Activated T-helper 2 cell treated with anti-CD3 and anti-CD28 coated beads, Interferon-gamma antibody, Interleukin-2, Interleukin-4, amounts not matched to agents 10 μg/mL and 5 μg/mL and 100 μg/mL, durations not matched to agents 14 hours and 24 hours and 36 hours (primary cell): ENCODE results near the gene FREM1. TPM values are rescaled to one million over a fixed set of nuclear protein-coding genes. Genes with fewer than 3 reads are reported as not detected.

Experiments used
- DNase-seq: peaks from one replicate; pipeline ENCODE4 v3.0.0; 2021; ENCODE audit warnings: low spot score
- H3K27ac Mint-ChIP-seq: one replicate; pipeline ENCODE4 v1.8.0; 2021; ENCODE audit warnings: mixed read lengths
- H3K27me3 Mint-ChIP-seq: one replicate; pipeline ENCODE4 v1.8.0; 2021; ENCODE audit warnings: low read depth, mixed read lengths
- H3K36me3 Mint-ChIP-seq: one replicate; pipeline ENCODE4 v1.8.0; 2021; ENCODE audit warnings: low read depth, mixed read lengths
- H3K4me1 Mint-ChIP-seq: one replicate; pipeline ENCODE4 v1.8.0; 2021; ENCODE audit warnings: low read depth, mixed read lengths
- H3K4me3 Mint-ChIP-seq: one replicate; pipeline ENCODE4 v1.8.0; 2021; ENCODE audit warnings: low read depth, mild to moderate bottlenecking, moderate library complexity, mixed read lengths
- H3K9me3 Mint-ChIP-seq: one replicate; pipeline ENCODE4 v1.8.0; 2021; ENCODE audit warnings: mixed read lengths
- intact Hi-C: fragments of 100-400 bp; cut with micrococcal nuclease; formaldehyde crosslinking; loops from one replicate; pipeline ENCODE4 v1.15.1; 2023
- total RNA-seq: library from RNA; stranded (reverse); gene quantifications from 2 replicates; pipeline ENCODE4 v1.2.3, GENCODE V29; 2022

Gene FREM1
- total RNA-seq, 1 donor from 2014 or later = not detected

DNA sequence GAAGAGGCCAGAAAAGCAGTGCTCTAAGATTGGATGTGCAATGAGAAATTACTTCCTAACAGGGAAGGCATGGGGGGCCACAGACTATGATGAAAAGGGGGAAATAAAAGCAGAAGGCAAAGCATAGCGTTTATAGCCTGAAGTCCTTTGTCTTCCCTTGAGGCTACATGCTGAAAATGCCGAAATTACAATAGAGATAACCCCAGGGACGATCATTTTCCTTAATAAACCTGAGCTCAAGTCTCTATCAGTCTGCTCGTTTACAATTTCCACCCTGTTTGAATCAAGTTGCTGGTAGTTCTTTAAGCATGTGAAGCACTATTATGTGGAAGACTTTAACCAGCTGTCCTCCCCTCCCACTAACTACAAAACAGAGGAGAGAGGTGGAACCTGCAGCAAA lies 60.4 kb downstream of the FREM1 start:
- DNase-seq = no peak
- Mint-ChIP-seq H3K4me1 (no peaks in the 10 kb centered on the region), H3K9me3 (no peaks in the 10 kb centered on the region), H3K27ac (no peak overlapping the region), H3K36me3 (no peaks in the 10 kb centered on the region), H3K27me3 (peaks cover 6% of the 10 kb centered on the region), H3K4me3 (no peak overlapping the region)
- intact Hi-C loops = no loop called here

DNA sequence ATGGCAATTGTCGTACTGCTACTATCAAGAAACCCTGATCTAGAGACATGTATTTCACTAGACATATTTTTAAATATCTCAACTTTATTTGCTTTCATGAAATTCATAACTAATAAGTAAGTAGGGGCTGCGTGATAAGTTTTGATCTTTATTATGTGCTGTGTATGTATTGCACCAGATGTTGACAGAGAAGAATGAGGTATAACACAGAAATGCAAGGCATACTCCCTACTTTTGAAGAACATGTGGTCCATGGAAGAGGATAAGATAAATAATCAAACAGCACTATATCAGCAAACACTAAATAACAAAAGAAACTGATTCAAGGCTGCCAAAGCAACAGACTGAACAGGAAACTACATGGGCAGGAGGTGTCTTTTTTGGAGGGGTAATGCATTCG lies 60.9 kb downstream of the FREM1 start:
- no peak for DNase-seq
- Mint-ChIP-seq H3K4me3 (no peak overlapping the region), H3K36me3 (no peaks in the 10 kb centered on the region), H3K4me1 (no peaks in the 10 kb centered on the region), H3K27ac (no peak overlapping the region), H3K27me3 (peaks cover 6% of the 10 kb centered on the region), H3K9me3 (no peaks in the 10 kb centered on the region)
- intact Hi-C loops = no loop called here

DNA sequence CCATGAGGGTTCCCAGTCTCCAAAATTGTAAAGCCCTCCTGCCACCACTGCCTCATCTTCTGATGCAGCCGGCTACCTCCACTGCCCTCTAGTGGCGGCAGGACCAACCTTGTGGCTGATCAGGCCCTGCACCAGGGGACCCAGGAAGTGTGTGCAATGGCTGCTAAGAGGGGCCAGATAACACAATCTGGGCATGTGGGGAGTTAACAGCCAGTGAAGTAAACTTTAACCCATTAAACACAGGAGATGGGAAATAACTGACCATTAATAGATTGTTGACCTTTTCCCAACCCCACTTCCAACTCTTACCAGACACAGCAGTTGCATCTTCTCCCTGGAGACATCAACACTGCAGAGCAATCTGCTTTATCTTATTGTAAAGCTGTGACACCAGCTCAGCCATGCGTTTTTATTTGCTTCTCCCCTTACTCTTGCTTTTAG lies 63.3 kb downstream of the FREM1 start:
- Mint-ChIP-seq H3K4me1 (no peaks in the 10 kb centered on the region), H3K9me3 (no peaks in the 10 kb centered on the region), H3K27ac (no peak overlapping the region), H3K27me3 (peaks cover 2% of the 10 kb centered on the region), H3K4me3 (no peak overlapping the region), H3K36me3 (no peaks in the 10 kb centered on the region)
- intact Hi-C loops = no loop called here
- DNase-seq = peak; percentile 36

DNA sequence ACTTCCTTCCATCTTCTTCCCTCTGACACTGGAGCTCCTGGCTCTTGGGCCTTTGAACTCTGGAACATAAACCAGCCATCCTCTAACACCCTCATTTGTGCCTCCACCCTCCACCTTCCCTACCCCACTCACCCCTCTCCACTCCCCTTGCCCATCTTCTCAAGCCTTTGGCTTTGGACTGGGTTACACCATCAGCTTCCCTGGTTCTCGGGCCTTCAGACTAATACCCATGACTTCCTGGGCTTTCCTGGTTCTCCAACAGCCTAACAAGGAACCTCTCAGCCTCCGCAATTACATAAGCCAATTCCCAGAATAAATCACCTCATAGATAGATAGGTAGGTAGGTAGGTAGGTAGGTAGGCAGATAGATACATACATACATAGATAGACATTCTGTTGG lies 67.1 kb downstream of the FREM1 start:
- Mint-ChIP-seq H3K4me3 (no peak overlapping the region), H3K9me3 (no peaks in the 10 kb centered on the region), H3K27ac (no peak overlapping the region), H3K27me3 (no peaks in the 10 kb centered on the region), H3K36me3 (no peaks in the 10 kb centered on the region), H3K4me1 (no peaks in the 10 kb centered on the region)
- intact Hi-C loops = no loop called here
- DNase-seq = no peak

DNA sequence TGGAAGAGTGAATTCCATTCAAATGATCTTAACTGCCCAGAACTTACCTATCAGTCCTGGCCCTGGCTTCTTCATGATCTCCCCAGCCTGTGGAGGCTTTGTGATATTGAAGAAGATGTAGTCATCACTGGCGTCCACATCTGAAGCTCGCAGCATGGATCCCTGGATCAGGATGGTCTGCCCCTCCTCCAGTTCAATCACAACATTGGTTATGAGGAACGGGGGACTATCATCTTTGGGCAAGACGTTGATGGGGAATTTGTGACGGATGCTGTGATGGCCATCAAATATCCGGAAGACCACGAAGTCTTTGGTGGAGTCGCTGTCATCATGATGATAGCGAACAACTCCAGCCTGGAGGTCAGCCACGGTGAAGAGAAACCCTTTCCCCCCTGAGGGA lies 68.0 kb downstream of the FREM1 start:
- no peak for DNase-seq
- Mint-ChIP-seq H3K9me3 (no peaks in the 10 kb centered on the region), H3K4me1 (no peaks in the 10 kb centered on the region), H3K36me3 (no peaks in the 10 kb centered on the region), H3K27me3 (no peaks in the 10 kb centered on the region), H3K4me3 (no peak overlapping the region), H3K27ac (no peak overlapping the region)
- intact Hi-C loops = no loop called here

DNA sequence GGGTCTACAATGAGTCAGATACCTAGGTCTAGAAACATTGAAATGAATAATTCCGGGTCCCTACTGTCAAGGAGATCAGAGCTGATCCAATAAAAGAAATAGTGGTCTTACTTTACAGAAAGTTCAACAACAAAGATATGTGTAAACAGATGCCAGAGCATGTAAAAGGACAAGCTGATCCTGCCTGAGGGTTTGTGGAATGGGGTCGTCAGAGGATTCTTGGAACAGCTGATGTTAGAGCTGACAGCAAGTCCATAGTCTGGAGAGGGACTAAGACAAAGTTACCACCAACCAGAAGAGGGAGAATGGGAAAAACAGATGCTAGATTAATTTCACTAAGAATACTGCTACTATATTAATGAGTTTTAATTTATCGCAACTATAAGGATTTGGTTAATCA lies 71.5 kb downstream of the FREM1 start:
- Mint-ChIP-seq H3K4me1 (no peaks in the 10 kb centered on the region), H3K4me3 (no peak overlapping the region), H3K27me3 (no peaks in the 10 kb centered on the region), H3K9me3 (no peaks in the 10 kb centered on the region), H3K36me3 (no peaks in the 10 kb centered on the region), H3K27ac (no peak overlapping the region)
- intact Hi-C loops = no loop called here
- no peak for DNase-seq

DNA sequence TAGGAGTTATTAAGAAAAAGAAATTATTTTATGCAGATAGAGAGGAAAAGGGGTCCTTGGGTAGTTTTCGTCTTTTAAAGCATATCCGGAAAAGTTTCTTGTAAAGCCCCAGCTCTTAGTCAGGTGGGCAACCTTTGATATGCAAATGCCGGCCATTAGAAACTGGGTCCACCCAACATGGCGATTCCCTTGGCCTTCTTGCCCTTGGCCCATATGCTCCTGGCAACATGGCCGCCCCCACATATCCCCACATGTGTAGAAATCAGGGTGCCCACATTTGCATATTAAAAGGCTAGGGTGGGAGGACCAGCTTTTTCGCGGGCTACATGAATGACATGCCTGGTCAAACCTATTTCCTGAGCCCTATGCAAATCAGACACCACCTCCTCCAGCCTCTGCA lies 73.3 kb downstream of the FREM1 start:
- H3K4me1 Mint-ChIP-seq = no peaks in the 10 kb centered on the region
- H3K27ac Mint-ChIP-seq = no peak overlapping the region
- H3K36me3 Mint-ChIP-seq = no peaks in the 10 kb centered on the region
- H3K4me3 Mint-ChIP-seq = no peak overlapping the region
- intact Hi-C loops = no loop called here
- H3K9me3 Mint-ChIP-seq = no peaks in the 10 kb centered on the region
- DNase-seq = no peak
- no peaks in the 10 kb centered on the region for H3K27me3 Mint-ChIP-seq

DNA sequence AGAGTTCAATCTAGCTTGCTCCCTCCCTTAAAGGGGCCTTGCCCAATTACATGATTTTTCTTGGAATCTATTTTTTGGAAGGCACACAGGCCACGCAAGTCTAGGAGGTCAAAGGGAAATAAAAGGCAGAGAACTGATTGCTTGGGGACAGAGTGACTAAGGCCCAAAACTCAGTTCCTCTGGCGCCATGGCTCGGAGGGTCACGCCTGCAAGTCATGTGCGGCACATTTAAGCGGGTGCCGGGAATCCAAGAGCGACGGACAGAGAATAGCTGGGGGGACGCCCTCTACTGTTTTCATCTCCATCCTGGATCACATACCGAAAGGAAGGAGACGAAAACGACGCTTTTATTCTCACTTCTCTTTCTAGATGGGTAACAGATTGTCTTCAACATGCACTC lies 78.6 kb downstream of the FREM1 start:
- H3K27ac Mint-ChIP-seq = no peak overlapping the region
- no peak for DNase-seq
- no peak overlapping the region for H3K4me3 Mint-ChIP-seq
- H3K36me3 Mint-ChIP-seq = no peaks in the 10 kb centered on the region
- no peaks in the 10 kb centered on the region for H3K4me1 Mint-ChIP-seq
- no peaks in the 10 kb centered on the region for H3K9me3 Mint-ChIP-seq
- intact Hi-C loops = no loop called here
- no peaks in the 10 kb centered on the region for H3K27me3 Mint-ChIP-seq

DNA sequence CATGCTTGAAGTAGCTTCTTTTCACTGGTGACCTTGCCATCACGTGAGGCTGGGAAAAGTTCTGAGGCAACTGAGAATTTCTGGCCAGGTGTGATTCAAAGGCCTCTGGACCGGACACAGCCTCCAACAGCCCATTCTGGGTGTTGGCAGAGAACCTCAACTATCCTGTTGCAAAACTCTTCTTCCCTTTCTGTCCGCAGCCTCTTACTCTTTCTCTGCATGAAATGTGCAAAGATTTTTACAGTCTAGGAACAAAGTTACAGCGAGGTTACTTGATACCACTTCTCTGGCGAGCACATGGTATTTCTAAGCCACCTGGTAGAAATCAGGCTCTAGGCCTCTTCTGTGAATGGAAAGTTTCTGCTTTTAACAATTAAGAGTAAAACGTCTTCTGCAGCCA lies 79.2 kb downstream of the FREM1 start:
- intact Hi-C loops = no loop called here
- DNase-seq = no peak
- Mint-ChIP-seq H3K4me1 (no peaks in the 10 kb centered on the region), H3K36me3 (no peaks in the 10 kb centered on the region), H3K4me3 (no peak overlapping the region), H3K27me3 (no peaks in the 10 kb centered on the region), H3K9me3 (no peaks in the 10 kb centered on the region), H3K27ac (no peak overlapping the region)

DNA sequence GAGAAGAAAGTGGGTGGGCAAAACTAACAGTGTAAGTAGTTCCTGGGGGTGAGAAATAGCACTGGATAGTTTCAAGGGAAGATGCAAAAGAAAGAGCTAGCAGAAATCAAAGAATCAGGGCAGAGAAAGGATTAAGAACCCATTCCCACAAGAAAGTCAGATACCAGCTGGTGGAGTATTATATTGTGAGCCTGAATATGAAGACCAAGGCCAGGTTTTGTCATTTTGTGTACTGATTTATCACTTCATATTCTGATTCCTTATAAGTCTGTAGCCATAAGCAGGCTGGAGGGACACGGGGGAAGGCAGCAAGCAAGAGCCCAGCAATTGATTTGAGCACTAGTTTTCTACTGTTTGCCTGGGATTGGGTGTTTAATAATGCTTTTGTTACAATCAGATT lies 80.2 kb downstream of the FREM1 start:
- no peaks in the 10 kb centered on the region for H3K27me3 Mint-ChIP-seq
- no peaks in the 10 kb centered on the region for H3K9me3 Mint-ChIP-seq
- intact Hi-C loops = no loop called here

DNA sequence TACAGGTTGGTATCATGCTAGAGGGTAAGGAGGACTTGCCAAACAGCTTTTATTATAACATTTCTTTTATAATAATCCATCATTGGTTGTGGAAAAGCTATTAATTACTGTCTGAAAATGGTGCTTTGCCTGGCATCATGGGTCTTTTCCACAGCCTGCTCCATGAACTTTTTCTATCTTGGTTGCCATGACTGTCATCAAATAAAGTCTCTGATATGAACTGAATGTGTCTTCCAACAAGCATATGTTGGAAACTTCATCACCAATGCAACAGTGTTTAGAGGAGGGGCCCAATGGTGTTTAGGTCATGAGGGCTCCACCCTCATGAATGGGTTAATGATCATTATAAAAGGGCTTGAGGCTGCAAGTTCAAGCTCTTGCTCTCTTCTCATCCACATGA lies 81.0 kb downstream of the FREM1 start:
- DNase-seq = no peak
- no peaks in the 10 kb centered on the region for H3K27me3 Mint-ChIP-seq
- no peak overlapping the region for H3K4me3 Mint-ChIP-seq
- no peak overlapping the region for H3K27ac Mint-ChIP-seq
- no peaks in the 10 kb centered on the region for H3K9me3 Mint-ChIP-seq
- no peaks in the 10 kb centered on the region for H3K36me3 Mint-ChIP-seq
- no peaks in the 10 kb centered on the region for H3K4me1 Mint-ChIP-seq
- intact Hi-C loops = no loop called here

More for the DNA sequence above, 80.2 kb downstream of the FREM1 start:
- Mint-ChIP-seq H3K4me1 (no peaks in the 10 kb centered on the region), H3K4me3 (no peak overlapping the region), H3K27ac (no peak overlapping the region), H3K36me3 (no peaks in the 10 kb centered on the region)
- DNase-seq = no peak

DNA sequence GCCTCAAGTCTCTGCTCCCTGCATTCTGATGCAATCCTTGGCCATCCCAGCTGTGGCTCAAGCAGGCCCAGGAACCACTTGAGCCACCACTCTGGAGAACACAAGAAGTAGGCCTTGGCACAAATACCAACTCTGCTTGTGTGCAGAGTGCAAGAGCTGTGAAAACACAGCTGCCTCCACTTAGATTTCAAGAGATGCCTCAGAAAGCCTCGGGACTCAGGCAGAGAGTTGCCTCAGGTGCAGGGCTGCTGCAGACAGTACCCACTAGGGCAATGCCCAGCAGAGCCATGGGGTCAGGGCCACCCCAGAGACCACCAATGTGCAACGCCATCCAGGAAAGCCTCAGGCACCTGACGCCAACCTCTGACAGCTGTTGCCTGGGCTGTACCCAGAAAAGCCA lies 82.4 kb downstream of the FREM1 start:
- no peak overlapping the region for H3K4me3 Mint-ChIP-seq
- no peaks in the 10 kb centered on the region for H3K4me1 Mint-ChIP-seq
- no peaks in the 10 kb centered on the region for H3K27me3 Mint-ChIP-seq
- H3K9me3 Mint-ChIP-seq = no peaks in the 10 kb centered on the region
- H3K36me3 Mint-ChIP-seq = no peaks in the 10 kb centered on the region
- H3K27ac Mint-ChIP-seq = no peak overlapping the region
- no peak for DNase-seq
- intact Hi-C loops = no loop called here

DNA sequence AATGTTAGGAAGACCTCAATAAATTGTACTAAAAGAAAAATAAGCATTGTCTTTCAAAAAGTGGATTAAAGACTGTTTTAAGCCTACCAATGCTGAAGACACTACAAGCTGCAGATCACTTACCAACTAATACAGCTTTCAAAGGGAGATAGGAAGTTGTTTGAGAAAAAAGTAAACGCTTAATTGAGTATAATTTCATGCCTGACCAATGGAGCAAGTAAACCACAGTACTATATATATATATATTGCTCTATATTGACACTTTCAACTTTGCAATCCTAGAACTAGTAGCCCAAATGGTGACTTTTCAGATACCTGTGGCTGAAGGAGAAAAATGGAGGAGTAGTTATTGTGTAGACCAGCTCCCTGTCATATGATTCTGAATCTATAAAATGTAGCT lies 85.7 kb downstream of the FREM1 start:
- H3K4me1 Mint-ChIP-seq = no peaks in the 10 kb centered on the region
- no peak overlapping the region for H3K4me3 Mint-ChIP-seq
- no peaks in the 10 kb centered on the region for H3K36me3 Mint-ChIP-seq
- intact Hi-C loops = no loop called here
- DNase-seq = no peak
- H3K27me3 Mint-ChIP-seq = no peaks in the 10 kb centered on the region
- H3K9me3 Mint-ChIP-seq = no peaks in the 10 kb centered on the region
- H3K27ac Mint-ChIP-seq = no peak overlapping the region

DNA sequence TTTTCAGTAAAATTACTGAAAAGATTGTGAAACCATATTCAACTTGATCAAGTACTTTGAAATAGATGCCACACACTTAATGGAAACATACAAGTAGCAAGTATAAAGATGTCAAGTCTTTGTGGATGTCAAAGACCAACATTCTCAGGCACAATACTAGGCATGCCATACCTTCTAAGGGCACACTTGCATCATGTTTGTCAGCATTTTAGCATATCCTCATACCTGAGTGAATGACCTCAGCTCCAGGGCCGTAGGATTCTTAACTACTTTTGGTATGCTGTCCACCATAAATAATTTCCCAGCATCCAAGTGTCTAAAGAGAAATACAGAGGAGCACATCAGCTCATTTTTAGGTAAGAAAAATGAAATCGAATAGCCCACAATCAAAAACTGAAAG lies 86.4 kb downstream of the FREM1 start:
- intact Hi-C loops = no loop called here
- no peak overlapping the region for H3K4me3 Mint-ChIP-seq
- no peaks in the 10 kb centered on the region for H3K27me3 Mint-ChIP-seq
- H3K27ac Mint-ChIP-seq = no peak overlapping the region
- no peak for DNase-seq
- no peaks in the 10 kb centered on the region for H3K36me3 Mint-ChIP-seq
- no peaks in the 10 kb centered on the region for H3K4me1 Mint-ChIP-seq
- H3K9me3 Mint-ChIP-seq = no peaks in the 10 kb centered on the region
